ENCODE results near the gene TTC3.
"Not testable (repeated sequence)": the region's sequence is repeated elsewhere in the genome, so short reads cannot be mapped to it uniquely, and the experiment has no call there.

Gene TTC3

DNA sequence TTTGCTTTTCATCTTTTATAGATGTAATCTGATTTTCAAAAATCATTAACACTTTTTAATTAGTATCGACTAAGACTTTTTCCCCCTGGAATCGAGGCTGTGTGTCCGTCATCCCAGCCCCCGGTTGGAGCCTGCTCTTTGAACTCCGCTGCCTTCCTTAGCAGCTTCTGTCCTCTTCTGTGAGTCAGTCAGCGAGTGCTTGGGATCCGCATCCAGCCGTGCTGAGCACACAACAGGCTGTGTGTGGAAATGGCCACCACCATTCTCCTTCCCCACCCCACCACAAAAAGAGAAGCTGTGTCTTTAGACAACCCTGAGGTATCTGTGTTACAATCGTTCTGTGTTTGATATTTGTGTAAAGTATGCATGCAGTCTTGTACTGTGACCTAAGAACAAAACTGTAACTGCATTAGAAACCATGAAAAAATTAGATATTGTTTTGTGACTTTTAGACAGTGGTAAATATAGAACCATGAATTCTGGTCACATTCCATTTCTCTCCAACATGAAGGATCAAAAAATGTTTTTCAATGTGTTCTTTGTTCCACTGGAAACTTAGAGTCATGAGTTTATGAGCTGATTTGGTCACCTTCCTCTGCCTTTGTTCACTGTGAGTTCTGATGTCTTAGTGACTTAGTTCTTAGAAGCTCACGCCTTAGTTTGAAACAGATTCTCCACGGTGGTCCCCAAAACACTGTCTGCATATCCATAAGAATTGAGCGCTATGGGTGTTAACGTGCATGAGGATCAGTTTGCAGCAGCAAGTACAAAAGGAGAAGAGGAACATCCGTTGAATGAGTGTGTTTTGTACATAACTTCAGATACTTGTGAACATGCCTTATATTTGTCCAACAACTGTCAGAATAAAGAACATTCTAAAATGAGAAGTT lies 129.4 kb downstream of the TTC3 start:
- no peak for DNase-seq

DNA sequence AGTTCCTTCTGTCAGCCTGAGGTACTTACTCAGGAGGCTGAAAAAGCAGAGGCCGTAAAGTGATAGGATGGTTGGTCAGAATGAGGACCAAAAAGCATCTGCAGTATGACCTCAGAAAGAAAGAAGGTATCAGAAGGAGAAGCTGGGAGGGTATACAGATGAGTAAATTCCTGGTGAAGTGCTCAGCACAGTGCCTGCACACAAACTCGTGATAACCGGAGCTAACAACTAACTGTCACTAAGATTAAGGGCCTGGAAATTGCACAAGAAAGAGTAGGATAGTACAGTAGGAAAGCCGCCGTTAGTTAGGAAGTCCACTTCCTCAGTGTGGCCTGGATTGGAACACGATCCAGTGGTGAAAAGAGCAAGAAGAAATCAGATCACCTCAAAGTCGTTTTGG lies 131.5 kb downstream of the TTC3 start:
- no peak for DNase-seq

- DNase-seq = no peak
These were observed 133.4 kb downstream of the TTC3 start for GRCh38 chr21:37206496-37206895.

GRCh38 chr21:37207441-37208009 lies 134.5 kb downstream of the TTC3 start:
- peak; percentile 87 for DNase-seq

DNA sequence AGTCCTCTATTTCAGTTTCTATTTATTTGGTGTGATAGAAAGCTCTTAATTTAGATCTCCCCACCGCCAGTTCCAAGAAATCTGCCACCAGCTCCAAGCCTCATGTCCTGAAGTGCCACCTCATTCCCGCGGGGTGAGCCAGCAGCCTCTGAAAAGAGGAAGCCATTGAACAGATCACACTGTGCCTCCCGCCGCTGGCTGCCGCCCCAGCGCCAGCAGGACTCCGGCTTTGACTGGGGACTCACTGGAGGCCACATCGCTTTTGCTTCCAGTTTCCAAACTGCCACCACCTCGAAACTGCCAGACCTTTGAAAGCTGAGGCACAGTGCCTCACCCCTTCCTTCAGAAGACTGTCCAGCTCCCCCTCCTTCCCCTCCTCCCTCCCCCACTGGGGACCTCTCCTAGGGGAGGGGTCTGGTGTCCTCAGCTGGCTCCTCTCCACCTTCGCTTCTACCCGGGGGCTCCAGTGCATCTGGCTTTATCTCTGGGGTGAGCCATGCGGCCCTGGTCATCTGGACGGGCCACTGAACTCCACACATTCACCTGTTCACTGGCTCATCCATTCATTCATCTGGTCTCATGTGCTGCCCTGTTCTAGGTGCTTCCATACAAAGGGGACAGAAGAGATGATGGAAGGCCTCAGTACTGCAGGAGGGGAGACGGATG lies 135.1 kb downstream of the TTC3 start:
- peak; percentile 43 for DNase-seq

DNA sequence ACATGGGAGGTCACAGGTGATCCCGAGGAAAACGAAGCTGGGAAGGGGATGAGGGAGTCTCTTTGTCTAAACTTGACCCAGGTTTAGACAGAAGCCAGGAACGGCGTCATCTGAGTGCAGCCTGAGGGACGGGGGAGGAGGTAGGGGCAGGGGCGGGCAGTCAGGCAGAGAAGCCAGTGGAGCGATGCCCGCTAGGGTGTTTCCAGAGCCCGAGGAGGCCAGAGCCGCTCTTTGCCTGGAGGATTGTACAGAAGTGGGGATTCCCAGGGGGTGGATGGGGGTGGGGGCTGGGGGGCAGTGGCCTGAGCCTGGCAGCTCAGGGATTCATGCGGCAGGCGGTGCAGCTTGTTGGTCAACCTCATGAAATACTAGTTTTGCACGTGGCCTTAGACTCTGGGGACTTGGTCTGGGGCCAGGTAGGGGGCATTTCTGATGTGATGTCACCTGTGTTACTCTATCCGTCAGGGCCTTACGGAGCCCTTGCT lies 135.7 kb downstream of the TTC3 start:
- DNase-seq = no peak

DNA sequence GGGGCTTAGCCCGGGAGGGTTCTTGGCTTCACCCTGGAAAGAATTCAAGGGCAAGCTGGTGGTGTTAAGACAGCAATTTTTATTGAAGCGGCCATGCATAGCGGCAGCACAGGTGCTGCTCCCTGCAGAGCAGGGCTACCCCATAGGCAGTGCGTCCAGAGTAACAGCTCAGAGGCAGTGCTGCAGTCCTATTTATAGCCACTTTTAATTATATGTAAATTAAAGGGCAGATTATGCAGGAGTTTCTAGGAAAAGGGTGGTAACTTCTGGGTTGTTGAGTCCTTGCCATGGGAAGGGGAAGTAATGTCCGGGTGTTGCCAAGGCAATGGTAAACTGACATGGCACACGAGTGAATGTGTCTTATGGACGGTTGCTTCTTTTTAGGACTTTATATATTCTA lies 137.1 kb downstream of the TTC3 start:
- no peak for DNase-seq

GRCh38 chr21:37210799-37211198 lies 137.7 kb downstream of the TTC3 start:
- peak; percentile 1 for DNase-seq

DNA sequence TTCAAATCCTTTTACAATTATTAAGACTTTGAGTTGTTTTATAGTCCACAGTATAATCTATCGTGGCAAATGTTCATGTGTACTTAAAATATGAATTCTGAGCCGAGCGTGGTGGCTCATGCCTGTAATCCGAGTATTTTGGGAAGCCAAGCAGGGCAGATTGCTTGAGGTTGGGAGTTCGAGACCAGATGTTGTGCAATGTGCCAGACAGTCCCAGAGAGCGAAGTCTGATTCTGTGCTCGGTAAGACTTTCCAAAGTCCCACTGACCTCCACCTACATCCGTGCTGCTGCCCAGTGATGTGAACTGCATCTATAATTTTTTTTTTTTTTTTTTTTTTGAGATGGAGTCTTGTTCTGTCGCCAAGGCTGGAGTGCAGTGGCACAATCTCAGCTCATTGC lies 141.9 kb downstream of the TTC3 start:
- DNase-seq = peak; percentile 1

DNA sequence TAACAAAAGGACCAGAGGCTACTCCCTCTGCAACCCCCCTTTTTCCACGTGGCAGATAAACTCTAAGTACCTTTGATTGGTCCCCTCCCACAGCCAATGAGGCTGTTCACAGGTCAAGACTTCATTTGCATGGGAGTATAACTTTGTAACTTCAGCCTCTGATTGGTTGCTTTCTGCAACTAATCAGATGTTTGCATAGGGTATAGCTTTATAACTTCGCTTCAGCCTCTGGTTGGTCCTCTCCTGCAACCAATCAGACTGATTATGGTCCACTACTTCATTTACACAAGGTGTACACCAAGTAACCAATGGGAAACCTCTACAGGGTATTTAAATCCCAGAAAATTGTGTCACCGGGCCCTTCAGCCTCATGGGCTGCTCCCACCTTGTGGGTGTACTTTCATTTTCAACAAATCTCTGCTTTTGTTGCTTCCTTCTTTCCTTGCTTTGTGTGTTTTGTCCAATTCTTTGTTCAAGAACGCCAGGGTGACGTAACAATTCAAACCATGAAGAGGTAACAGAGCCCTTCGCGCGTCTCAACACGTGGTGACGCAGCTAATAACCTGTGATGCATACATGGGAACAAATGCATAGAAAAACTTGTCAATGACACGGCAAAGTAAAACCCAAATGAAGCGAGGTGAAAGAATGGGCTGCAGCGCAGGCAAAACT lies 146.8 kb downstream of the TTC3 start:
- DNase-seq = no peak

GRCh38 chr21:37220433-37220980 lies 147.5 kb downstream of the TTC3 start:
- no peak for DNase-seq

DNA sequence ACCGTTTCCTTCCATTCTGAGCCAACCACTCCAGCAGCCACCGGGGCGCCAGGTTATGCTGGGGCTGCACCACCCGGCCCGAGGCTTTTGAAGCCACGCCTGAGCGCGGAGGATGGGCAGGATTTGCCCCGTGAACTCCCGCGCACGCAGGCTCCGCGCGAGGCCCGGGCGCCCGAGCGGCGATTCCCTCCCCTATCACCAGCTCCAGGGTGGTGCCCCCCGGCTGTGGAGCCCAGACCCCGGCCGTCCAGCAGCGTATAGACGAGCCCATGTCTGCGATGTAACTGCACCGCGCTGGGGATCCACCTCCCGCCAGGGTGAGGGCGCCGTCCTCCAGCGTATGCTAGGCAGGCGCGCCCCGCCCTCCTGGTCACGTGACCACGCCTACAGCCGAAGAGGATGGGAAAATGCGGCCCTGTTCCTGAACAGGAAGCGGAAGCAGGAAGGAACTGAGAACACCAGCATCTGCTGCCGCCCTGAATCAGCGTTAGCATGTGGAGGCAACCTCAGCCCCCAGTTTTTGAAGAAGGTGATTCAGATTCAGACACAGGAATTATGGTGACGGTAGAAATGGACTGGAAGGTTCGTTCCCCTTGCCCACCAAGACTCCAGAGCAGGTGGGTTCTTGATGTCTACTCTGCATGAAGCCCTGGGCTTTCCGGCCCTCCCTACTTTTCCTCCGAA lies 148.1 kb downstream of the TTC3 start:
- peak; percentile 73 for DNase-seq

DNA sequence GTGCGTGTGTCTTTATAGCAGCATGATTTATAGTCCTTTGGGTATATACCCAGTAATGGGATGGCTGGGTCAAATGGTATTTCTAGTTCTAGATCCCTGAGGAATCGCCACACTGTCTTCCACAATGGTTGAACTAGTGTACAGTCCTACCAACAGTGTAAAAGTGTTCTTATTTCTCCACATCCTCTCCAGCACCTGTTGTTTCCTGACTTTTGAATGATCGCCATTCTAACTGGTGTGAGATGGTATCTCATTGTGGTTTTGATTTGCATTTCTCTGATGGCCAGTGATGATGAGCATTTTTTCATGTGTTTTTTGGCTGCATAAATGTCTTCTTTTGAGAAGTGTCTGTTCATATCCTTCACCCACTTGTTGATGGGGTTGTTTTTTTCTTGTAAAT lies 149.2 kb downstream of the TTC3 start:
- not testable (repeated sequence) for DNase-seq

DNA sequence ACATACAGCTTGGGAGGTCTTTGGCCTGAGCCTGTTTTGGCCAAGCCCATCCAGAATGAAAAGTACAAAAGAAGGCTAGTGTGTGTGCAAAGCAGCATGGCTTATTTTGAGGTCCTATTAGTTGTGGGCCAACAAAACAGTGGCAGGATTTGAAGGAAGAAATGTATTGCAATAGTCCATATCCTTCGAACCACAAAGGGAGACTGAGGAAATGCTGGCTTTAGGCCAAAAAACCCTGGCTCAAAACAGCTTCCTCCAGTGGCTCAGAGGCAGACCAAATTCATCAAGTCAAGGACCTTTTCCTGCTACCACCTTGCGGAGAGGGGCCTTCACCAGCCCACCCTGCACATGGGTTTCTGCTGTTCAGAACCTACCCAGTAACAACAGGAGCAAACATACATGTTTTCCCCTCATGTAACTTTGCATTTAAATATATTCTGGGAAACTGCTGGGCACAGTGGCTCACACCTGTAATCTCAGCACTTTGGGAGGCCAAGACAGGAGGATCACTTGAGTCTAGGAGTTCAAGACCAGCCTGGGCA lies 150.8 kb downstream of the TTC3 start:
- peak; percentile 20 for DNase-seq

- peak; percentile 23 for DNase-seq
These were observed 152.1 kb downstream of the TTC3 start for GRCh38 chr21:37224861-37225839.

DNA sequence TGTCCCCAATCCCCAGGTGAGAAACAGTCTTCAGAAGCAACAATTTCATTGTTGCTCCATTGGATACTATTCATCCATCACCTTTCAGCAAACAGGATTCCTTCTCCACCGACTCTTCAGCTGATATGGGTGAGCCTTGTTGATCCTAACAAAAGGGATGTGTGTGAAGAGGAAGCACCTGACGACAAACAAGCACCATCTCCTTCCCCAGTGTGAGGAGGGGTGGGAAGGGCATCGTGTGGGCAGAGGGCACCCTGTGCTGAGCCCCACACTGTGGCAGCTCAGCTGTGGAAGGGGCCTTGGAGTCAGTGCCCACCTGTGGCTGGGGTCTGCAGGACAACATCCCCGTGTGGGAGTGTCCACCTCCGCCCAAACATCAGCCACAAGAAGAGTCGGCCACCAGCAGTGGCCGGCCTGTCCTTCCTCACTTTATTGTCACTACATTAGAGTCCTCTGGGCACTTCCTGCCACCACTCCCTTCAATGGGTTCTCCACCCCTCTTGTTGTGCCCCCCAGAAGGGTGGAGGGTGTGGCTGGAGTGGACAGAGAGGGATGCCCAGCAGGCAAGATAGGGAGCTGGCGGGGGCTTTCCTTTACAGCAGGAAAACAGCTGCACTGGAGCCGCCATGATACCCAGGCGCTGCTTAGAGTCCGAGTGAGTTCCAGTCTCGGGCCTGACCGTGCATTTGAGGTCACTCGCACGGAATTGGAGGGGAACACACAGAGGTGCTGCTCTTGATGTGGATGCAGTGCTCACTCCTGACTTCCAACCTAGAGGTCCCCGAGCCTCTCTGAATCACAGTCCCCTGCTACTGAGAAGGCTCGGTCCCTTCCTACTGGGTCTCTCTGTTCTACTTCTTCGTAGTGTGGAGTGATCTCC lies 153.2 kb downstream of the TTC3 start:
- peak; percentile 21 for DNase-seq

DNA sequence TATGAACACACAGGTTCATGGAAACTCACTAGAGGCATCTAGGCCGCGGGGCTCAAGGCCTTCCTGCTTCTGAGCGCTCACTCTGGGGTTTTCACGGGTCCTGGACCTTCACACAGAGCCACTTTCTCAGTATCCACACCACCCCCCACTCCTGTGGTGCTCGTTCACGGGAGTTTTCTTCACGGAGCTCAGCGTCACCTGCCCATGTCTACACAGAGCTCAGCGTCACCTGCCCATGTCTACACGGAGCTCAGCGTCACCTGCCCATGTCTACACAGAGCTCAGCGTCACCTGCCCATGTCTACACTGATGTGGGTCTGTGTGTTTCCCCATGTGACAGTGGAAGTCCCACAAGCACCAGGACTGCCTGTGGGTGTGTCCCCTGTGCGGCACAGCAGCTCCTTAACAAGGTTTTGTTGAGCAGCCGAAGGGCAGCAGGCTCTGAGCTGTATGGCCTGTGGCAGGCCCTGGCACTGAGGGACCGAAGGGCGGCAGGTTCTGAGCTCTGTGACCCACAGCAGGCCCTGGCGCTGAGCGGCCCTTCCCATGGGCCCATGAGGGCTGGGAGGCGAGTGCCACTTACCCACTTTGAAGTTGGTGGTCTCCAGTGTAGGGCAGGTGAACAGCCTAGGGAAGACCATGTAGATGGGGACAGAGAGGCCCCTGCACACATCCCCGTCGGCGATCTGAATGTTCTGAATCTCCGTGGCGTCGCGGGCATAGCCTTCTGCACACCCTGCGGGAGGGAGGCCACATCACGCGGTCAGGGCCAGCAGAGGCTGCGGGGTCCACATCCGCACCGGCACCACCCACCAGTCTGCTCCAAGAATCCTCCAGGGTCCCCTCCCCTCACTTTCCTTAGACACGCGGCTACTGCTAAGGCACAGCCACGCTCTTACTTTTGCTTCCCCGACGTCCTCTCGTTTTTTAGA lies 154.3 kb downstream of the TTC3 start:
- DNase-seq = peak; percentile 23

GRCh38 chr21:37228003-37228400 lies 154.9 kb downstream of the TTC3 start:
- DNase-seq = peak; percentile 29
